GM19193 (cell line): ENCODE data around the gene SERPINA1.

ENCODE experiments used
- POLR2A ChIP-seq: IDR thresholded peaks from 4 replicates; pipeline ENCODE4 v1.6.1; 2011; ENCODE audit not compliant: insufficient read depth, insufficient read length; ENCODE audit errors: extremely low read depth

Gene SERPINA1

GRCh38 chr14:94368956-94369355, 19.4 kb downstream of the SERPINA1 start:
- no peak for TF ChIP-seq POLR2A

GRCh38 chr14:94368243-94368590, 20.2 kb downstream of the SERPINA1 start:
- no peak for TF ChIP-seq POLR2A

- no peak for TF ChIP-seq POLR2A
Observed at GRCh38 chr14:94367347-94368242, 20.8 kb downstream of the SERPINA1 start.

GRCh38 chr14:94366146-94366915, 22.1 kb downstream of the SERPINA1 start, which contains the start of gene SERPINA2:
TSS of gene SERPINA2 (minus strand) at chr14:94366698.
- no peak for TF ChIP-seq POLR2A

GRCh38 chr14:94365624-94366023, 22.8 kb downstream of the SERPINA1 start:
- no peak for TF ChIP-seq POLR2A

GRCh38 chr14:94364964-94365363, 23.4 kb downstream of the SERPINA1 start:
- TF ChIP-seq POLR2A, result no peak

- TF ChIP-seq POLR2A, result no peak
Observed at GRCh38 chr14:94364037-94364436, 24.4 kb downstream of the SERPINA1 start.

GRCh38 chr14:94363151-94363624, 25.2 kb downstream of the SERPINA1 start:
- no peak for TF ChIP-seq POLR2A

- no peak for TF ChIP-seq POLR2A
Observed at GRCh38 chr14:94362614-94363133, 25.7 kb downstream of the SERPINA1 start.

- no peak for TF ChIP-seq POLR2A
Observed at GRCh38 chr14:94361682-94362081, 26.7 kb downstream of the SERPINA1 start.

GRCh38 chr14:94360945-94361565, 27.3 kb downstream of the SERPINA1 start:
- no peak for TF ChIP-seq POLR2A

GRCh38 chr14:94357166-94357565, 31.2 kb downstream of the SERPINA1 start:
- TF ChIP-seq POLR2A, result no peak

- no peak for TF ChIP-seq POLR2A
Observed at GRCh38 chr14:94356379-94357056, 31.9 kb downstream of the SERPINA1 start.

- TF ChIP-seq POLR2A, result no peak
Observed at GRCh38 chr14:94355191-94355794, 33.1 kb downstream of the SERPINA1 start.

GRCh38 chr14:94354638-94355185, 33.7 kb downstream of the SERPINA1 start:
- no peak for TF ChIP-seq POLR2A

GRCh38 chr14:94349276-94349675, 39.1 kb downstream of the SERPINA1 start:
- no peak for TF ChIP-seq POLR2A
